Body of pancreas (tissue), 4 donors: ENCODE measurements around the gene EN2. TPM values are rescaled to one million over a fixed set of nuclear protein-coding genes. Genes with fewer than 3 reads are reported as not detected.

Experiments
- ATAC-seq: fragments of 150-250 bp; one replicate; pipeline ENCODE4 v1.9.1; 2016
- DNase-seq, 4 donors: peaks; one replicate each; pipeline ENCODE4 v3.0.0-alpha.2; 2019
- H3K27ac ChIP-seq, 4 donors: fragments of 200-600 bp; sonication (generic); 1 replicate in 3 of 4; 2 replicates in 1 of 4; pipeline versions ENCODE4 v1.5.1 to v1.6.1; 2016 to 2019; ENCODE audit warnings: mild to moderate bottlenecking in 1 of 4, mixed read lengths in 1 of 4, moderate library complexity in 1 of 4
- H3K27me3 ChIP-seq, 2 donors: fragments of 200-600 bp; sonication (generic); one replicate each; pipeline ENCODE4 v1.6.0; 2016; ENCODE audit warnings: mild to moderate bottlenecking in 1 of 2
- H3K36me3 ChIP-seq, 2 donors: fragments of 200-600 bp; sonication (generic); replicated peaks in 1 of 2; 2 replicates each; pipeline ENCODE4 v1.5.1; 2016; ENCODE audit warnings: low read depth in 2 of 2; ENCODE audit not compliant: insufficient read depth in 1 of 2
- H3K4me1 ChIP-seq: fragments of 200-600 bp; sonication (generic); one replicate; pipeline ENCODE4 v1.6.0; 2016
- H3K4me3 ChIP-seq, 2 donors: fragments of 200-600 bp; sonication (generic); 1 replicate in 1 of 2; 2 replicates in 1 of 2; pipeline ENCODE4 v1.5.1; 2016 to 2019
- H3K9me3 ChIP-seq, 3 donors: fragments of 200-600 bp; sonication (generic); 1 replicate in 2 of 3; 2 replicates in 1 of 3; pipeline ENCODE4 v1.5.1; 2016
- POLR2A ChIP-seq, 3 donors: fragments of 450-650 bp; IDR thresholded peaks; one replicate each; pipeline ENCODE4 v1.6.1; 2016; ENCODE audit warnings: antibody characterized with exemption in 3 of 3, mild to moderate bottlenecking in 2 of 3
- WGBS, 2 donors: methylation state at CpG; one replicate each; pipeline ENCODE4 v1.1.5; 2017; 5-methylcytosine and 5-hydroxymethylcytosine counted together
- intact Hi-C: fragments of 100-400 bp; cut with DNase I; formaldehyde crosslinking; loops from one replicate; pipeline ENCODE4 v1.15.1; 2023
- total RNA-seq, 2 donors: library from RNA; depleted of rRNA; stranded (reverse); fragments of >200 nt; gene quantifications; one replicate each; pipeline ENCODE4 v1.1.0, GENCODE V29; 2016
- TF ChIP-seq, protein P1 (sequence below), 7 experiments: fragments of 450-650 bp in 4 of 7; fragments of 200-600 bp in 3 of 7; sonication (generic) in 3 of 7; IDR thresholded peaks; one replicate each; pipeline ENCODE4 v1.5.1; 2016 to 2019; ENCODE audit warnings: antibody characterized with exemption in 7 of 7

Gene EN2
- total RNA-seq, 2 donors from 2014 or later, result not detected

GRCh38 chr7:155466814-155467733 lies 9.1 kb downstream of the EN2 start:
- WGBS, 2 donors, result 6 to 18% methylated on average over 20 to 78 of the region's 78 CpGs
- Histone ChIP-seq H3K36me3 (no peaks in the 10 kb centered on the region), H3K27ac (no peak overlapping the region), H3K27me3 (peaks cover 0 to 72% of the 10 kb centered on the region in 2 donors), H3K9me3 (no peaks in the 10 kb centered on the region), H3K4me3 (no peak overlapping the region), H3K4me1 (peaks cover 28% of the 10 kb centered on the region)
- peak in 1 of 4 donors; percentile 26 for DNase-seq
- no peak for TF ChIP-seq POLR2A (IDR thresholded peaks at IDR 0.05)
- TF ChIP-seq, protein P1, sequence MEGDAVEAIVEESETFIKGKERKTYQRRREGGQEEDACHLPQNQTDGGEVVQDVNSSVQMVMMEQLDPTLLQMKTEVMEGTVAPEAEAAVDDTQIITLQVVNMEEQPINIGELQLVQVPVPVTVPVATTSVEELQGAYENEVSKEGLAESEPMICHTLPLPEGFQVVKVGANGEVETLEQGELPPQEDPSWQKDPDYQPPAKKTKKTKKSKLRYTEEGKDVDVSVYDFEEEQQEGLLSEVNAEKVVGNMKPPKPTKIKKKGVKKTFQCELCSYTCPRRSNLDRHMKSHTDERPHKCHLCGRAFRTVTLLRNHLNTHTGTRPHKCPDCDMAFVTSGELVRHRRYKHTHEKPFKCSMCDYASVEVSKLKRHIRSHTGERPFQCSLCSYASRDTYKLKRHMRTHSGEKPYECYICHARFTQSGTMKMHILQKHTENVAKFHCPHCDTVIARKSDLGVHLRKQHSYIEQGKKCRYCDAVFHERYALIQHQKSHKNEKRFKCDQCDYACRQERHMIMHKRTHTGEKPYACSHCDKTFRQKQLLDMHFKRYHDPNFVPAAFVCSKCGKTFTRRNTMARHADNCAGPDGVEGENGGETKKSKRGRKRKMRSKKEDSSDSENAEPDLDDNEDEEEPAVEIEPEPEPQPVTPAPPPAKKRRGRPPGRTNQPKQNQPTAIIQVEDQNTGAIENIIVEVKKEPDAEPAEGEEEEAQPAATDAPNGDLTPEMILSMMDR (IDR thresholded peaks at IDR 0.05), result no peak
- ATAC-seq, result no peak
- intact Hi-C loops, result no loop called here

GRCh38 chr7:155467846-155468784 lies 10.2 kb downstream of the EN2 start:
- ATAC-seq (no peak), DNase-seq (peak in 2 of 4 donors; percentile 13 to 25)
- intact Hi-C loops, result no loop called here
- no peak overlapping the region for H3K4me3 ChIP-seq
- no peaks in the 10 kb centered on the region for H3K9me3 ChIP-seq
- peaks cover 0 to 75% of the 10 kb centered on the region in 2 donors for H3K27me3 ChIP-seq
- WGBS, 2 donors, result 2 to 5% methylated on average over 30 to 70 of the region's 70 CpGs
- peaks cover 32% of the 10 kb centered on the region for H3K4me1 ChIP-seq
- no peak overlapping the region for H3K27ac ChIP-seq
- no peaks in the 10 kb centered on the region for H3K36me3 ChIP-seq
- TF ChIP-seq, protein P1 (IDR thresholded peaks at IDR 0.05), result no peak
- no peak for TF ChIP-seq POLR2A (IDR thresholded peaks at IDR 0.05)

GRCh38 chr7:155468785-155469148 lies 10.8 kb downstream of the EN2 start:
- Histone ChIP-seq H3K9me3 (no peaks in the 10 kb centered on the region), H3K4me3 (no peak overlapping the region), H3K27me3 (peaks cover 0 to 73% of the 10 kb centered on the region in 2 donors), H3K36me3 (no peaks in the 10 kb centered on the region), H3K4me1 (peaks cover 32% of the 10 kb centered on the region), H3K27ac (no peak overlapping the region)
- no peak for DNase-seq
- intact Hi-C loops, result no loop called here
- 10 to 13% methylated on average over 10 of the region's 10 CpGs for WGBS, 2 donors
- TF ChIP-seq, protein P1 (IDR thresholded peaks at IDR 0.05), result no peak
- no peak for ATAC-seq

GRCh38 chr7:155469311-155470185 lies 11.6 kb downstream of the EN2 start:
- Histone ChIP-seq H3K9me3 (no peaks in the 10 kb centered on the region), H3K4me3 (no peak overlapping the region), H3K27me3 (peaks cover 0 to 75% of the 10 kb centered on the region in 2 donors), H3K36me3 (no peaks in the 10 kb centered on the region), H3K4me1 (peaks cover 32% of the 10 kb centered on the region), H3K27ac (no peak overlapping the region)
- intact Hi-C loops, result no loop called here
- no peak for ATAC-seq
- peak in 1 of 4 donors; percentile 2 for DNase-seq
- 5 to 7% methylated on average over 12 of the region's 12 CpGs for whole genome bisulfite sequencing, 2 donors
- TF ChIP-seq, protein P1 (IDR thresholded peaks at IDR 0.05), result no peak
- no peak for TF ChIP-seq POLR2A (IDR thresholded peaks at IDR 0.05)
